CD4-positive, alpha-beta memory T cell (primary cell): Measurements from ENCODE around the gene NCR2. TPM values are rescaled to one million over a fixed set of nuclear protein-coding genes. Genes with fewer than 3 reads are reported as not detected.

Experiments
- CTCF ChIA-PET: fragments of 350-600 bp; sonication (Branson Sonifier 250); formaldehyde crosslinking; loops from one replicate; lab custom pipeline; 2021; ENCODE audit warnings: inconsistent platforms; ENCODE audit not compliant: partially characterized antibody; lab: Charles Lee
- POLR2A ChIA-PET: fragments of 350-600 bp; sonication (Branson Sonifier 250); formaldehyde crosslinking; loops from one replicate; lab custom pipeline; 2021; ENCODE audit not compliant: partially characterized antibody; lab: Charles Lee
- DNase-seq, 5 donors: peaks; one replicate each; pipeline versions ENCODE4 v3.0.0 to v3.0.0-alpha.2; 2020 to 2022; ENCODE audit warnings: mixed read lengths in 1 of 5
- H3K27ac ChIP-seq: one replicate; pipeline ENCODE4 v1.7.0; 2013; ENCODE audit warnings: low read depth, low read length
- H3K27me3 ChIP-seq: 2 replicates; pipeline ENCODE4 v1.7.0; 2013; ENCODE audit warnings: mild to moderate bottlenecking, low read length, moderate library complexity; ENCODE audit not compliant: insufficient read depth
- H3K36me3 ChIP-seq: 2 replicates; pipeline ENCODE4 v1.7.0; 2013; ENCODE audit warnings: mild to moderate bottlenecking, low read length, moderate library complexity; ENCODE audit not compliant: insufficient read depth
- H3K4me1 ChIP-seq: 2 replicates; pipeline ENCODE4 v1.7.0; 2013; ENCODE audit warnings: mild to moderate bottlenecking, low read length, moderate library complexity; ENCODE audit not compliant: insufficient read depth
- H3K4me3 ChIP-seq, 2 donors: one replicate each; pipeline ENCODE4 v1.7.0; 2013; ENCODE audit warnings: low read length in 2 of 2, mild to moderate bottlenecking in 1 of 2
- H3K9me3 ChIP-seq, 2 donors: one replicate each; pipeline ENCODE4 v1.7.0; 2013; ENCODE audit warnings: low read length in 2 of 2, control low read depth in 1 of 2; ENCODE audit not compliant: control insufficient read depth in 1 of 2
- H3K27ac Mint-ChIP-seq, 7 donors: one replicate each; pipeline ENCODE4 v1.8.0; 2020 to 2021; ENCODE audit warnings: mixed read lengths in 7 of 7, mild to moderate bottlenecking in 6 of 7, inconsistent platforms in 3 of 7, moderate library complexity in 3 of 7
- H3K27me3 Mint-ChIP-seq, 2 donors: one replicate each; pipeline ENCODE4 v1.8.0; 2020 to 2021; ENCODE audit warnings: mixed read lengths in 2 of 2
- H3K36me3 Mint-ChIP-seq, 2 donors: one replicate each; pipeline ENCODE4 v1.8.0; 2020 to 2021; ENCODE audit warnings: mixed read lengths in 2 of 2, inconsistent platforms in 1 of 2, mild to moderate bottlenecking in 1 of 2
- H3K4me1 Mint-ChIP-seq, 4 donors: one replicate each; pipeline ENCODE4 v1.8.0; 2020 to 2021; ENCODE audit warnings: mixed read lengths in 4 of 4, mild to moderate bottlenecking in 1 of 4
- H3K4me3 Mint-ChIP-seq, 8 donors: one replicate each; pipeline ENCODE4 v1.8.0; 2020 to 2021; ENCODE audit warnings: mixed read lengths in 8 of 8, mild to moderate bottlenecking in 7 of 8, moderate library complexity in 6 of 8, inconsistent platforms in 3 of 8
- H3K9me3 Mint-ChIP-seq, 8 donors: one replicate each; pipeline ENCODE4 v1.8.0; 2020 to 2021; ENCODE audit warnings: mixed read lengths in 8 of 8, mild to moderate bottlenecking in 5 of 8, inconsistent platforms in 3 of 8, moderate library complexity in 1 of 8
- intact Hi-C: fragments of 100-400 bp; cut with micrococcal nuclease; formaldehyde crosslinking; loops from one replicate; pipeline ENCODE4 v1.15.1; 2023
- polyA plus RNA-seq, 2 donors: library from polyadenylated mRNA; unstranded; fragments of 300-500 nt; fragmentation: Illumina TruSeq; gene quantifications; one replicate each; pipeline ENCODE4 v1.2.3, GENCODE V29; 2021
- total RNA-seq, 2 experiments: library from RNA; stranded (reverse); gene quantifications; one replicate each; pipeline ENCODE4 v1.2.3, GENCODE V29; 2021

Gene NCR2
- total and polyA plus RNA-seq, 4 experiments from 2014 or later = not detected

DNA sequence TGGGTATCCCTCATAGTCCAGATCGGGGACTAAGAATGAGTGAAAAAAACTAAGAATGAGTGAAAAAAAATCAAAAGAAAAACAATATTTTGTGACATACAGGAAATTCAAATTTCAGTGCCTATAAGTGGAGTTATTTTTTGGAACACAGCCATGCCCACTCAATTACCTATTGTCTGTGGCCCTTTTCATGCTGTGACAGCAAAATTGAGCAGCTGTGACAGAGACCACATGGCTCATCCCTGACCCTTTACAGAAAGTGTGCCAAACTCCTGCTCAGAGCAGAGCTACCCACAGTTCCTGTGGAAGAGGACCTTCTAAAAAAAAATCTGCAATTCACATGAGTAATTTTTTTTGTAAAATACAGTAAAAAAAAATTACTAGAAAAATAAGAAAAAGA, 1.4 kb downstream of the NCR2 start:
- Histone ChIP-seq H3K4me3 (no peak overlapping the region), H3K27me3 (no peaks in the 10 kb centered on the region), H3K36me3 (no peaks in the 10 kb centered on the region), H3K9me3 (no peaks in the 10 kb centered on the region), H3K4me1 (peaks cover 30% of the 10 kb centered on the region), H3K27ac (no peak overlapping the region)
- no peak overlapping the region for H3K4me3 Mint-ChIP-seq
- intact Hi-C loops = no loop called here
- peaks cover 0 to 4% of the 10 kb centered on the region in 2 donors for H3K27me3 Mint-ChIP-seq
- H3K27ac Mint-ChIP-seq = peak overlapping the region in 1 of 7 donors; percentile 41
- H3K36me3 Mint-ChIP-seq = no peaks in the 10 kb centered on the region
- ChIA-PET CTCF (no interaction called here), POLR2A (no interaction called here)
- no peak for DNase-seq
- H3K4me1 Mint-ChIP-seq = peaks cover 8 to 38% (median 20%) of the 10 kb centered on the region in 4 donors
- no peaks in the 10 kb centered on the region for H3K9me3 Mint-ChIP-seq

DNA sequence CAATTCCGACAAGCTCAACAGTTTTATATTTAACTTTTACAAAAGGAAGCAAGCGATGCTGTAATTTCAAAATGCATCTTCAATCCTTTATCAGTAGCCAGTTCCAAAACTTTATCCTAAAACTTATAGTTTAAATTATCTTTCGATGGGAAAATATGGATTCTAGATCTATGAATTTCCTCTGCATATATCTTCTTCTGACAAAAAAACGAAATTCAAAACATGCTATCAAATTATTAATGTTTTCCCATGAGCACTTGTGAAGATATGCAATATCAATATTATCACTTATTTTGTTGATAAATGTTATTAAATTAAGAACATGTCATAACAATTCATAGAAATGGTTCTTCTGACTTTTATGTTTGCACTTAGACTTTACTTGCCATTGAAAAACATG, 2.3 kb downstream of the NCR2 start:
- H3K9me3 ChIP-seq = no peaks in the 10 kb centered on the region
- POLR2A ChIA-PET = no interaction called here
- H3K4me1 Mint-ChIP-seq = peaks cover 7 to 30% (median 14%) of the 10 kb centered on the region in 4 donors
- peaks cover 0 to 5% of the 10 kb centered on the region in 2 donors for H3K27me3 Mint-ChIP-seq
- no peak overlapping the region for H3K27ac Mint-ChIP-seq
- no peaks in the 10 kb centered on the region for H3K36me3 ChIP-seq
- no peak overlapping the region for H3K4me3 ChIP-seq
- CTCF ChIA-PET = no interaction called here
- no peak for DNase-seq
- no peak overlapping the region for H3K4me3 Mint-ChIP-seq
- no peaks in the 10 kb centered on the region for H3K9me3 Mint-ChIP-seq
- no peaks in the 10 kb centered on the region for H3K36me3 Mint-ChIP-seq
- peaks cover 21% of the 10 kb centered on the region for H3K4me1 ChIP-seq
- no peaks in the 10 kb centered on the region for H3K27me3 ChIP-seq
- intact Hi-C loops = no loop called here
- H3K27ac ChIP-seq = no peak overlapping the region

DNA sequence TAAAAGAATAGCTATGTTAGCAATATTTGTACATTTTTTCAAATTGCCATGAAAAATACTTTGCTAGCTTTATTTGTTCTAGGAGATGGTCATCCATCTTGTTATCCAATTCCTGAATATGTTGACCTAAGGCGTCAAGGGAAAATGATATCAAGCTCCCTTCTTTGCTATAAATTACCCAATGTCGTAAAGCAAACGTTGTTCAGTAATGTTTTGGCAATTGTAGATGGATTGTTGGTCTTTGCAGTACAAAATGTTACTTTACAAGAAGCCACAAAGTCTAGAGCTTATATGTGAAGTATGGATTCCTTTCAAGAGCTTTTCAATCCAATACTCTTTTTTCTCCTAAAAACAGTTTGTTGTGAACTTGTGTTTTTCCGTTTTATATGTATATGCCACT, 3.3 kb downstream of the NCR2 start:
- CTCF ChIA-PET = interaction anchor here (0.9 to 1.2 kb wide), 5 partner anchors 10 to 264 kb away, joined by 3 to 4 read pairs (median 3); no protein-coding TSS in a partner anchor

DNA sequence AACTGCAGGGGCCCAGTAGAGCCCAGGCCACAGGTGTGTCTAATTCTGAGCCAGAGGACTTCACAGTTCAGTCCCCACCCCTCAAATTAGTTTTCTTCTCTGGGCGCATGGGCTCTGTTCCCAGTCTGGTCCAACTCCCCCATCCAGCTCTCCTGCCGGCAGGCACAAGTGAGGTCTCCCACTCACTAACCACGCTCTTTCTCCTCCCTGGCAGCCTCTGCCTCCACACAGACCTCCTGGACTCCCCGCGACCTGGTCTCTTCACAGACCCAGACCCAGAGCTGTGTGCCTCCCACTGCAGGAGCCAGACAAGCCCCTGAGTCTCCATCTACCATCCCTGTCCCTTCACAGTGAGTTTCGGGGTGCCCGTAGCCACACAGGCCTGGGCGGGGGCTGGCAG, 6.2 kb downstream of the NCR2 start:
- Mint-ChIP-seq H3K27me3 (peaks cover 0 to 5% of the 10 kb centered on the region in 2 donors), H3K4me1 (peaks cover 17 to 25% (median 20%) of the 10 kb centered on the region in 4 donors), H3K27ac (no peak overlapping the region), H3K4me3 (no peak overlapping the region), H3K9me3 (no peaks in the 10 kb centered on the region), H3K36me3 (no peaks in the 10 kb centered on the region)
- DNase-seq = no peak
- Histone ChIP-seq H3K4me1 (peaks cover 17% of the 10 kb centered on the region), H3K27me3 (no peaks in the 10 kb centered on the region), H3K36me3 (no peaks in the 10 kb centered on the region), H3K4me3 (no peak overlapping the region), H3K27ac (no peak overlapping the region), H3K9me3 (no peaks in the 10 kb centered on the region)
- intact Hi-C loops = no loop called here
- ChIA-PET POLR2A (no interaction called here), CTCF (no interaction called here)

More for the DNA sequence above, 3.3 kb downstream of the NCR2 start:
- Mint-ChIP-seq H3K9me3 (no peaks in the 10 kb centered on the region), H3K4me1 (peaks cover 5 to 22% (median 11%) of the 10 kb centered on the region in 4 donors), H3K4me3 (no peak overlapping the region), H3K27ac (no peak overlapping the region), H3K36me3 (no peaks in the 10 kb centered on the region), H3K27me3 (peaks cover 0 to 5% of the 10 kb centered on the region in 2 donors)
- Histone ChIP-seq H3K36me3 (no peaks in the 10 kb centered on the region), H3K27me3 (no peaks in the 10 kb centered on the region), H3K27ac (no peak overlapping the region), H3K4me3 (no peak overlapping the region), H3K4me1 (peaks cover 11% of the 10 kb centered on the region), H3K9me3 (no peaks in the 10 kb centered on the region)
- DNase-seq = no peak
- intact Hi-C loops = no loop called here
- POLR2A ChIA-PET = no interaction called here

DNA sequence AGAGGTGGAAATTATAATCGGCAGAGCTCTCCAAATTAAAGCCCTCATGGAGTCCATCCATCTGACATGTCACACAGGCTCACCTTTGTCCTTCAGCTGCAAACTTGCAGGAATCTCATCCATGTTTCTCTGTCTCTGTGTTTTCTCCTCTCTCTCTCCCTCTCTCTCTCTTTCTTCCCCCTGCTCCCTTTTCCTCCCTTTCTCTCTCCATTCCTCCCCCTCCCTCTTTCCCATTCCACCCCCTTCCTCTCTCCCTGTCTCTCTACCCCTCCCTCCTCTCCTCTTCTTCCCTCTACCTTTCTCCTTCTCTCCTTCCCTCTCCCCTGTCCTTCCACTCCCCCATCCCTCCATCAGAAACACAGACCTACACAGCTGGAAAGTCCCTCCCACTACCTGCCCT, 6.8 kb downstream of the NCR2 start:
- Mint-ChIP-seq H3K27ac (no peak overlapping the region), H3K9me3 (no peaks in the 10 kb centered on the region), H3K36me3 (no peaks in the 10 kb centered on the region), H3K4me3 (no peak overlapping the region), H3K27me3 (peaks cover 0 to 5% of the 10 kb centered on the region in 2 donors), H3K4me1 (peaks cover 17 to 26% (median 22%) of the 10 kb centered on the region in 4 donors)
- H3K27ac ChIP-seq = no peak overlapping the region
- ChIA-PET POLR2A (no interaction called here), CTCF (interaction anchor here (0.6 to 1.1 kb wide), 2 partner anchors 23 to 119 kb away, joined by 3 to 4 read pairs; no protein-coding TSS in a partner anchor)
- no peak overlapping the region for H3K4me3 ChIP-seq
- DNase-seq = no peak
- no peaks in the 10 kb centered on the region for H3K36me3 ChIP-seq
- H3K27me3 ChIP-seq = no peaks in the 10 kb centered on the region
- intact Hi-C loops = no loop called here
- H3K9me3 ChIP-seq = no peaks in the 10 kb centered on the region
- peaks cover 17% of the 10 kb centered on the region for H3K4me1 ChIP-seq

DNA sequence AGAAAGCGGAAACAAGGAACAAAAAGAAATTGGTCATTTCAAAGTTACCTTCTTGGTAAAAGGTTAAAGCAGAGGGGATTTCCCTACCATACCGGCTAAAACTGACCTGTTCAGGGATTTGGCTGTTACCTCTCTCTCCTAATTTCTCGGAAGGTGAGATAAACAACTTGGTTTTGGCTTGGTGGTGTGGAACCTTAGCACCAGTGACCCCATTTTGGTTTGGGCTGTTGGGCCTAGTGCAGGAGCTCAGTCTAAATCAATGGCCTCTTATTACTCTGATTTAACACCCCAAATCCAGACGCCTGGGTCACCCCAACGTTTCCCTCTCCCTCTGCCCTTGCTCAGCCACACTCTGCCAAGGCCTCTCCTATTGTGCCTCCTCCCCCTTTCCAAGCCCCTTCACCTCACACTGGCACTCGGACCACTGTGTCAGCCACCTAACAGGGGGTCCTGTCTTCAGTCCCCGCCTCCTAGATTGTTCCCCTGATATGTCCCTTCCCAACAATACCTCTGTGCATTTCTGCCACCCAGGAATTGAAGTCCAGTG, 8.3 kb downstream of the NCR2 start:
- peak overlapping the region in 1 of 7 donors; percentile 75 for H3K27ac Mint-ChIP-seq
- ChIA-PET POLR2A (no interaction called here), CTCF (no interaction called here)

DNA sequence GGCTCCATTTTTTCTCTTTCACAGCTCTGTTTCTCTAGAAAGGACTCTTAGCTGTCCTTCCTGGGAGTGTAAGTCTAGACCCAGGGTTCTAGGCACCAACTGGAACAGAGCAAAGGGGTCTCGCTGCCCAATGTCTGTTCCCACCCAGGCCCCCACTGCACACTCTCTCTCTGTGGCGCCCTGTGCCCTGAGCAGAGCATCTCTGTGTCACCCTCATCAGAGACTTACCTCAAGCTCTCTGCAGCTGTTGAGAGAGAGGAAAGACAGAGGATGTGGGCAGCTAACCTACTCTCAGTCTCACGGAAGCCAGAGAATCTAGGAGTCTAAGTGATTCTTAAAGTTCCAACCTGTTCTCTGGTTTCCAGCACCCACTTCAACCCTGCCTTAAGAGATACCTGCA, 9.5 kb downstream of the NCR2 start:
- H3K4me3 ChIP-seq = no peak overlapping the region
- Mint-ChIP-seq H3K27me3 (peaks cover 3 to 11% of the 10 kb centered on the region in 2 donors), H3K4me3 (peak overlapping the region in 5 of 8 donors; percentile 7 to 51 (median 29)), H3K4me1 (peaks cover 17 to 27% (median 22%) of the 10 kb centered on the region in 4 donors), H3K27ac (peak overlapping the region; percentile 8 to 85 (median 63)), H3K36me3 (peaks cover 0 to 5% of the 10 kb centered on the region in 2 donors), H3K9me3 (peaks cover 0 to 11% (median 6%) of the 10 kb centered on the region in 8 donors)
- peak; percentile 38 to 52 (median 42) for DNase-seq
- CTCF ChIA-PET = interaction anchor here (0.8 to 1.3 kb wide), 3 partner anchors 11 to 338 kb away, joined by 3 to 6 read pairs (median 5); no protein-coding TSS in a partner anchor
- no peak overlapping the region for H3K27ac ChIP-seq
- H3K9me3 ChIP-seq = no peaks in the 10 kb centered on the region
- peaks cover 17% of the 10 kb centered on the region for H3K4me1 ChIP-seq
- intact Hi-C loops = no loop called here
- H3K27me3 ChIP-seq = no peaks in the 10 kb centered on the region
- no peaks in the 10 kb centered on the region for H3K36me3 ChIP-seq
- POLR2A ChIA-PET = interaction anchor here (1.3 kb wide), 1 partner anchor 10 kb away, joined by 6 read pairs; no protein-coding TSS in a partner anchor

More for the DNA sequence above, 8.3 kb downstream of the NCR2 start:
- no peak overlapping the region for H3K4me3 Mint-ChIP-seq
- intact Hi-C loops = no loop called here
- DNase-seq = no peak
- H3K9me3 Mint-ChIP-seq = peaks cover 0 to 9% (median 5%) of the 10 kb centered on the region in 8 donors
- peaks cover 17% of the 10 kb centered on the region for H3K4me1 ChIP-seq
- H3K27me3 ChIP-seq = no peaks in the 10 kb centered on the region
- no peaks in the 10 kb centered on the region for H3K9me3 ChIP-seq
- peaks cover 0 to 5% of the 10 kb centered on the region in 2 donors for H3K36me3 Mint-ChIP-seq
- peaks cover 4 to 5% of the 10 kb centered on the region in 2 donors for H3K27me3 Mint-ChIP-seq
- H3K4me1 Mint-ChIP-seq = peaks cover 17 to 27% (median 22%) of the 10 kb centered on the region in 4 donors
- no peaks in the 10 kb centered on the region for H3K36me3 ChIP-seq
- H3K27ac ChIP-seq = no peak overlapping the region
- no peak overlapping the region for H3K4me3 ChIP-seq
